Measurements from ENCODE around the gene CALHM2. TPM values are rescaled to one million over a fixed set of nuclear protein-coding genes. Genes with fewer than 3 reads are reported as not detected.

Gene CALHM2
- total RNA-seq, 1 donor from 2014 or later: 10.1 TPM

GRCh38 chr10:103475437-103475836 is 23.3 kb upstream of the CALHM2 start:
- DNase-seq: no peak

DNA sequence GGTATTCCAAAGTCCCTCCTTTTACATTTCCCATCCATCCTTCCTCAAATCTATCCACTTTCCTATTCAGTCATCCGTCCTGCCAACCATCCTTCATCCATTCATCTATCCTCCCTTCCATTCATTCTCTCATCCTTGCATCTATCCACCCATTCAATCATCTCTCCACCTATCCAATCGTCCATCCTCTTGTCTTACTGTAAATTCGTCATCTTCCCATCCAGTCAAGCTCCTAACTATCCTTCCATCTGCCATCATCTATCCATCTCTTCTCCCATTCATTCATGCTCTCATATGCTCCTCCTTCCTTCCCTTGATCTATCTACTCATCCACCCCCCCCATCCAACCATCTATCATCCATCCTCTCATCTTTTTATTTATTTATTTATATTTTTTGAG is 21.9 kb upstream of the CALHM2 start:
- DNase-seq: no peak

- DNase-seq: no peak
Observed at GRCh38 chr10:103473261-103473671, 21.1 kb upstream of the CALHM2 start.

DNA sequence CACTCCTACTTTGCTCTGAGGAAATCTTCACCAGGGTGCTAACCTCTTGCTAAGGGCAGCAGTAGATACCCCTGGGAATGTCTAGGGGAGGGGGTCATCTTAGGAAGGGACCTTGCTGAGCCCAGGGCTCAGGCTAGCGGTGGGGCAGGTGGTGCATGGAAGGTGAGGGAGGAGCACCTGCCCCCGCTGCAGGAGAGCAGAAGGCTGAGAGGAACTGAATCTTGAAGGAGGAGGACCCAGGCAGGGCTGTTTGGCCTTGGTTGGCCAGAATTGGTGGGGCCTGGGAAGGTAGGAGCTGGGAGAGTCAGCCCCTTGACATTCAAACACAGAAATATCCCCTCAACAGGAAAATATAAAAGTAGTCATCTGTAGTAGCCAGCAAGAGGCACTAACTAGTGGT is 19.8 kb upstream of the CALHM2 start:
- DNase-seq: no peak

DNA sequence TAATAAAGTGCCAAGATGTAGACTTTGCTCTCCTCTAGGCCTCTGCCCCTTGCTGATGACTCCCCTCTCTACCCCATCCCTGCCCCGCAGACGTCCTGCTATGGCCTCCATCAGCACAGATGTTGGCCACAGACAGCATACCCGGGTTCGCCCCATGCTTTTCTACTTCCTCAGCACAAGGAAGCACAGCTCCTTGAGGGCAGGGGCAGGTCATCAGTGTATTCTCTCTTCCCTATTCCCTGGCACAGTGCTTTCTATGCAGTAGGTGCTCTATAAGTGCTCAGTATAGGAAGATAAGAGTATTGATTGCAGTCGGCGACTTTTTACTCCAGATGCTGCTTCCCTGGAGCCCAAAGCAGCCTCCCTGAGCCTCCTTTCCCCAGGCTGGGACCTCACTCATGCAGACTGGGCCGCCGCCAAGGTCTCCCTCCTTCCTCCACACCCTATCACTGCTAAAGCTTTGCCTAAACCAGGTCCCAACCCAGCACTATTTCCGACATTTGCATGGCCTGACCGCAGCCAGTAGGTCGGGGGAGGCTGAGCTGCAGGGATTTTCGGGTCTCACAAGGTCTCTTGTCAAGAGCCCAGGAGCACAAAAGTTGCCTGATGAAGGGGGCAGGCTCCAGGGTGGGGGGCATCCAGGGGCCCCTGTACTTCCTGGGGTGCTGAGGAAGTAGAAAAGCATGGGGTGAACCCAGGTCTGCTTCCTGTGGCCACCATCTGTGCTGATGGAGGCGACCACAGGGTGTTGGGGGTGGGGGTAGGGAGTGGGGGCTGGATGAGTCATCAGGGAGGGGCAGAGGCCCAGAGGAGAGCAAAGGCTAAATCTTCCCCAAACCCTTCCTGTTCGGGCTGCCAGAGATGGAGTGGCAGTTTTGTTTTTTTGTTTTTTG is 18.8 kb upstream of the CALHM2 start:
- DNase-seq: no peak

- DNase-seq: no peak
Observed at GRCh38 chr10:103469201-103469600, 17.0 kb upstream of the CALHM2 start.

GRCh38 chr10:103467406-103467805 is 15.2 kb upstream of the CALHM2 start:
- no peak for DNase-seq

- DNase-seq: no peak
Observed at GRCh38 chr10:103466734-103467133, 14.6 kb upstream of the CALHM2 start.

DNA sequence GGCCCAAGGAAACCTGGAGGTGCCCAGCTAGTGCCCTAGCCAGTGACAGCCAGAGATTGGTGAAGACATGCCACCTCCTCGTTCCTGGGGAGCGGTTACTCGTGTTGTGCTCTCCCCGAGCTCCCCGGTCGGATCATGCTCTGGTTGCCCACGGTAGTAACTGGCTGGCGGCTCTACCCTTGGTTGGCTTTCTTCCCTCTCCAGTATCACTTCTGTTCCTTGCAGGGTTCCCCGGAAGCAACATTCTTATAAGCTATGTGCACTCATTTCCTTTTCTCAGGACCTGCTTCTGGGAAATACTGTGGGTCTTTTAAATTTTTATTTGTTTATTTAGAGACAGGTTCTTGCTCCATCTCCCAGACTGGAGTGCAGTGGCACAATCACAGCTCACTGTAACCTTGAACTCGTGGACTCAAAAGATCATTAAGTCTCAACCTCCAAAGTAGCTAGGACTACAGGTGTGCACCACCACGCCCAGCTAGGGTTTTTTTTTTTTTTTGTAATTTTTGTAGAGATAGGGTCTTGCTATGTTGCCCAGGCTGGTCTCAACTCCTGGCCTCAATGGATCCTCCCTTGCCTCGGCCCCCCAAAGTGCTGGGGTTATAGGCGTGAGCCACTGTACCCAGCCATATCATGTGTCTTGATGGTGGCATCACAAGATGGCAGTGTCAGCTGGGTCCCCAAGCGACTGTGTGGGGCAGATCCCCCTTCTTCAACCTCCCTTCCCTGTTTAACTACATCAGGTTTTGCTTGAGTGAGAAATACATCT is 13.4 kb upstream of the CALHM2 start:
- no peak for DNase-seq

- DNase-seq: no peak
Observed at GRCh38 chr10:103463499-103463898, 11.3 kb upstream of the CALHM2 start.

- DNase-seq: no peak
Observed at GRCh38 chr10:103459615-103460014, 7.4 kb upstream of the CALHM2 start.

DNA sequence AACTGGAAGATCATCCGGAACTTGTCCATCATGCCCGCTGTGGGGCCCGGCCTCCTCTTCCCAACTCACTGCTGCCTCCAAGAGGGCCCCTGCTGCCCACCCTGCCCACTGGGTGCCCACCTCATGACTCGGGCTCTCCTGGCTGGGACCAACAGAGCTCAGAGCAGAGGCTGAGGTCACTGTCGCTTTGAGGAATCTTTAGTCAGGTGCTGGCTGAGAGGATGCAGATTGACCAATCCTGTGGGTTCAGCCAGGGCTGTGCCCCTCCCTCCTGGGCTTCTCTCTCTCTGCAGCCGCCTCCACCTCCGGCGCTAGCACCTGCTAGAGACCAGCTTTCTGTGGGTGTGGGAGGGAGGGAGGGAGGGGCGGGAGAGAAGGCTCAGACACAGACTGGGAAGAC is 6.5 kb upstream of the CALHM2 start, which contains the start of gene CALHM1:
CALHM1 (minus strand) TSS at position 181 of the 400 bp plus-strand sequence; CDS start at position 32, 149 bp downstream.
- peak; percentile 33 for DNase-seq

DNA sequence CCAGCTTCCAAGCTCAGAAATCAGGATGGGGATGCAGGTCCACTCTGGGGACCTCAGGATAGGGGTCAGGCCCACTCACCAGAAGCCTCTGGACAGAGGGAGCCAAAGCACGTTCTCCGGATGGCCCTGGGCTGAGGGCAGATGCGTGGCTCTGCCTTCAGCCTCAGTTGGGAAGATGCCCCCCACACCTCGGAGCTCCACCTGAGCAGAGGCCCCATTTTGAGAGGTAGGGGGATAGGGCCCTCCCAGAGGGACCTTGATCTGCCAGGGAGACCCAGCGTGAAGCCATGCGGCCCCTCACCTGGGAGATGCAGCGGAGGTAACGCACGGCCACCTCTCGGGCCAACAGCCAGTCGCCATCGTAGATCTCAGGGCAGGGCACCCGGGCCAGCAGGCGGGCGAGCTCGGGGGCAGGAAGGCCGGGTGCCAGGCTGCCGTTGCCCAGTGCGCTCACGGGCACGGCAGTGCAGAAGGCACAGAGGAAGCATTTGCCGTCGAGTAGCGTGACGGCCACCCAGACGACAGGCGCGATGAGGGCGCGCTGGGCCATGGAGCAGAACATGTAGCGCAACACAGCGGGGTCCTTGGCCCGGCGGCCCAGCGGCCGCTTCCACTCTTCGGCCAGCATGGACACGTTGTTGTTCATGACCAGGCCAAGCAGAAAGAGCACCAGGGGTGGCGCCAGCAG is 5.9 kb upstream of the CALHM2 start:
- no peak for DNase-seq

DNA sequence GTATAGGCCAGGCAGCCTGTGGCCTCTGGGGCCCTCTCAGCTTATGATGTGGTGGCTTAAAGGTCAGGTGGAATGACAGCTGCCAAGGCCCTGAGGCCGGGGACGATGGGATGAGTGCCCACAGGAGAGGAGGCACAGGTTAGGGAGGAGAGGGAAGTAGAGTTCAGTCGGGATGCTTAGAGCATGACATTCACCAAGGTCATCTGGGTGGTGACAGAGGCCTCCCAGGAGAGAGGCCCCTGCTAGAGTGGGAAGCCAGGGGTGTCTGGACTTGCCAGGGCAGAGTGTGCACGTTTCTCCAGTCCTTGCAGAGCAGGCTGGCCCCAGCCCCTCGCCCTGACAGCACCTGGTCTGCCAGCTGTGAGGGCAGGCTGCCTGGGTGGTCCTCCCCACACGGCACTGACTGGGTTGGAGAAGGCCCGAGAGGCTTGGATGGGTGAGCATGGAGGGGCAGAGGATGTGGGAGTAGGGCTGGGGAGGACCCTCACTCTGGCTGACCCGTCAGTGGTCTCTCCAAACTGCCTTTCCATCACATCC is 5.1 kb upstream of the CALHM2 start:
- DNase-seq: peak; percentile 14

GRCh38 chr10:103456074-103456660 is 4.0 kb upstream of the CALHM2 start:
- DNase-seq: no peak

DNA sequence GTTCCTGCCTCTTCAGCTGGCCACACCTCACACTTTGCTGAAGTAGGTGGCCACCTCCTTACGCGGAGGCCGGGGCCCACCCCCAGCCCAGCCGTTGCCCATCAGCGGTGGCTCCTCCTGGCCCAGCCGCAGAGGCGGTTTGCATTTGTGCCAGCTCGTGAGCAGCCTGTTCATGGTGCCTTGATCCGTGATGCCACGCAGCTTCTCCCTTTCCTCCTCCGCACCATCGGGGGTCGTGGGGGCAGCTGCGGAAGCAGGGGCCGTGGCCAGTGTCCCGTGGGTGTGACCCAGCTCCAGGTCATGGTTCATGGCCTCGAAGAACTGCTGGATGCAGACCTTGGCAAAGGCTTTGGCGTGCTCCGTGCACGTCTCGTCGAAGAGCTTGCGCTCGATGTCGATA is 3.1 kb upstream of the CALHM2 start:
- DNase-seq: no peak

DNA sequence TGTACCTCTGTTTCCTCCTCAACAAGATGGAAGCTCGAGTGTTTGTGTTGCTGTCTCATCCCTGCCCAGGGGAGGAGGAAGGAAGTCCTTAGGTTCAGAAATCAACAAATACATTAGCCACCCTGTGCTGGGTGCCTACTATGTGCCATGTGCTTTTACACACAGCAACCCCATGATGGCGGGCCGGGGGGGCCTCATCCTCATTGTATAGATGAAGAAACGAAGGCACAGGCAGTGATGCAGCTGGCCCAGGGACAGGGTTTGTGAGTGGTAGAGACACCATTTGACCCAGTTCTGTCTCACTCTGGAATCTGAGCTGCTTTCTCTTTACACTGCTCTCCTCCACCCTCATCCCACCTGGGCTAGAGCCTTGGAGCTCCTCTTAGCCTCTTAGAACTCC is 1.9 kb upstream of the CALHM2 start:
- DNase-seq: no peak

DNA sequence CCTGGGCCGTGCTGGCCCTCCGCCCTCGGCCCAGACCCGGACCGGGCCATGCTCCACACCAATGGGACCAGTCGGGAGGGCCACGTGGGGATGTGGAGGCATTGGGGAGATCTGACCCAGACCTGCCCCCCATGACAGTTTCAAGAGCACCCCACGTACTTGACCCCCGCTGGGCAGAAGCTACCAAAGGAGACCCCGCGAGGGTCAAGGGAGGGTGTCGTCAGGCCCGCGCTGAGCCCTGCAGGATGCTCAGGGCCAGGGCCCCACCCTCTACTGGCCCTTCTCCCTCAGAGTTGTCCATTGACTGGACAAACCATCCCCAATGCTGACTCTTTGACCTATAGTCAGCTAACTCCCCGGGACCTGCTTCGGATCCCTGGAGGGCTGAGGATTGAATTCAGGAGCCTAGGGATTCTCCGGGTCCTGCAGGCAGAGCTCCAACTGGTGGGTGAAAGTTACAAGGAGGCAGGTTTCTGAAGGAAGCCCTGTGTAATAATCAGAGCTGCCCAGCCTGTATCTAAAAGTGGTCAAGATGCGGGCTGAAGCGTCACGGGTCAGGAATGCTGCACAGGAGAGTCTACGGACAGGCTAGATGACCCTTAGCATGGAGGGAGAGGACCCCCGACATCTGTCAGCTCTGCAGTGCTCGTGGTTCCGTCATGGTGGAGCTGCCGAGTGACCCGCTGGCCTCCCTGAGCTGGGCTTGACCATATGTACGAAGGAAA is 498 bp upstream of the CALHM2 start:
- DNase-seq: no peak

DNA sequence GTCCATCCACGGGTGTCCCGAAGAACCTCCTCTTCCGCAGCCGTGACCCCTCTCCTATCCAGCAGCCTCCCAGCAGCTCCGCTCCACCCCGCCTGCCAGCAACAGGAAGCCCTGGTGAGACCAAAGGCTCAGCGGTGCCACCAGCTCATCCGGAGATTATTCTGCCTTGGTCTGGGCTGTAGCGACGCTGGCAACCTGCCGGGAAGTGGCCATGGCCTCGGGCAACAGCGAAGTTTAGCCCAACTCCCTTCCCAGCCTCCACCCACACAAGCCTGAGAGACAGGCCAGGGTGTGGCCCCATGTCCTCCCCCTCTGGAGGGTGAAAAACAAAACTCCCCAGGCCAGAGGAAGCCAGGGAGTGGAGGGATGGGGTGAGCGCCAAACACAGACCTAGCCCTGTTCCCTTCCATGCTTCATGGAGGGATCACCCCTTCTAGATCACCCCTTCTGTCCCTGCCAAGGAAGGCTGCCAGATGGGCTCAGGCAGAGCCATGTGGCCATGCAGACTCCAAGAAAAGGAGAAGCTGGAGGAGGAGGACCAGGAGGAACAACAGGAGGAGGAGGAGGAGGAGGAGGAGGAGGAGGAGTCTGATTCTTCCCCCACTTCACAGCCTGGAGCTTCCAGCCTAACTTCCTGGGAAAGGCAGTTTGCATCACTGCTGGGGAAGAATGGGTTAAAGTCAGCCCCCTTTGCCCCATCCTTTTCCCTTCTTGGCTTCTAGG is 918 bp downstream of the CALHM2 start:
- peak; percentile 40 for DNase-seq

DNA sequence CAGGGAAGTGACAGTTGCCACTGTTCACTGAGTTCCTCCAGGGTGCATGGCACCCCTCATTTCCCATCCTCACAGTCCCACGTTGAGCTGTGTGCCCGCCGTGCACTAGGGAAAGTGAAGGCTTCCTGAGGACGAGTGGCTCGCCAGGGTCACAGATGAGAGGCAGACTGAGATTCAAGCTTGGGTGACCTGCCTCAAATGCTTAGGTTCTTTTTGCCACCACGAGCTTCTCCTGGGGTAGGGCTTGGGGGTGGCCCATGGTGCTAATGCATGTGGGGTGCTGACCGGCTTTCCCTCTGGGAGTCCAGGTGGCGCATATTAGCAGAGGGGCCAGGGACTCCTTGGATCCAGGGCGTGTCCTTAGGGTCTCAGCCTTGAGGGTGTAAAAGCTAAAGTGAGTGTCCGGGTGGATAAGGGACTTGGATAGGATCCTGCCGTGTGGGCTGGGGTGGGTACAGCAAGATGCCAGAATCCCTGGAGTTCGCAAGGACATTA is 1.9 kb downstream of the CALHM2 start:
- no peak for DNase-seq

All from tongue (tissue), 2 donors.